Effector CD8-positive, alpha-beta T cell (primary cell): ENCODE measurements around the gene ATP13A2.

Experiments
- DNase-seq: peaks from one replicate; lab custom pipeline; 2025; lab: John Stamatoyannopoulos, UW
- total RNA-seq, 4 experiments: gene quantifications; one replicate each; lab custom pipeline; 2026; lab: John Stamatoyannopoulos, UW

ATP13A2 gene
- 53.0 to 73.4 (median 62.2) reads per million in 4 experiments for total RNA-seq

DNA sequence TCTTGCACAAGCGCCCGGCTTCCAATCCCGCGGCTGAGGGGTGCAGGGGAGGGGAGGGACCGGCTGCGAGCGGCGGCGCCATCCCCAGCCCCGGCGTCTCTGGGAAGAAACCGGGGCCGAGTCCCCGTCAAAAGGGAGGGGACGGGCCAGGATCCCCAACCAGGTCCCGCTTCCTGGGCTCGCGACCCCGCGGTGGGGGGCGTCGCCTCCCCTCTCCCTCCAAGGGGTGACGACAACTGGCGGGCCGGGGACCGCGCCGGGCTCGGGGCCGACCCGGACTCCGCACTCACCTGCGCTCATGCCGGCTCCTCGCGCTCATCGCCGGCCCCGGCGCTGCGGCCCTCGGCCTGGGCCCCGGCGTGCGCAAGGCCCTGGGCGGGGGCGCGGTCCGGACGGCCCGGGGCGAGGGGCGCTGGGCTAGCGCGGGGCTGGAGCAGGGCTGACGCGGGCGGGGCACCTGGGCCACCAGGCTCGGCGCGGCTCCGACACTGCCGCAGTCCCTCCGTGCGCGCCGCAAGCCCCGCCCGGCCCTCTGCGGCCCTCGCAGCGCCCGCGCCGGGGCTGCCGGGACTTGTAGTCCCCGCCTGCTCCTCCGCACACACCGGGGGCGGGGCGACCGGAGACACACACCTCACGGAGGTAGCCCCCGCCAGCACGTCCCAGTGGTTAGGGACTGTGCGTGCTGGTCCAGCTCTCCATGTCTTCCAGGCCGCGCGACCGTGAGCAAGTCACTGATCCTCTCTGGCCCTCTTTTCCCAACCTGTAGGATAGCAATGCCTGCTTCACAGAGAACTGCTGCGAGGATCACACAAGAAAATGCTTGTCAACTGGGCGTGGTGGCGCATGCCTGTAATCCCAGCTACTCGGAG is at the start of gene ATP13A2:
Gene ATP13A2, minus strand, starts transcription at position 490 of the 869 bp plus-strand sequence. Its CDS starts 190 bp downstream, at position 300.
- DNase-seq = peak; percentile 73

GRCh38 chr1:17061486-17061885 is 49.8 kb upstream of the ATP13A2 start:
- DNase-seq = no peak

DNA sequence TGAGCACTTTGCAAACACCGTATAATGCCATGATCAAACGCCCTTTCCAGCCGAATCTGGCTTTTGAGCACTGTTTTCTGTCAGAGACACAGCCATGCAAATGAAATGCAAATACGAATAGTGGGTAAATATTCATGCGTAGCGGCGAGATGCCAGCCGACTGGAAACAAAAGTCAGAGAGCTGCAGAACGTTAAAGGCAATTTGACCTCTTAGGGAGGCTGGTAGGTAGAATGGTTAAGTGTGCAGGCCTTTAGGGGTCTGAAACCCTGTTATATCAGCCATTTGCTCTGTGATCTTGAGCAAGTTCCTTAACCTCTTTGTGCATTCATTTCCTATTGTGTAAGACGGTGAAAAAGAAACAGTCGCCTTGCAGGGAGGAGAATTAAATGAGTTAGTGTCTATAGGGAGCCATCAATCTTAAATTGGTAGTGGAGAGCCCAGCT is 48.6 kb upstream of the ATP13A2 start:
- DNase-seq = no peak

- no peak for DNase-seq
Measured at GRCh38 chr1:17059391-17060305, 47.9 kb upstream of the ATP13A2 start.

DNA sequence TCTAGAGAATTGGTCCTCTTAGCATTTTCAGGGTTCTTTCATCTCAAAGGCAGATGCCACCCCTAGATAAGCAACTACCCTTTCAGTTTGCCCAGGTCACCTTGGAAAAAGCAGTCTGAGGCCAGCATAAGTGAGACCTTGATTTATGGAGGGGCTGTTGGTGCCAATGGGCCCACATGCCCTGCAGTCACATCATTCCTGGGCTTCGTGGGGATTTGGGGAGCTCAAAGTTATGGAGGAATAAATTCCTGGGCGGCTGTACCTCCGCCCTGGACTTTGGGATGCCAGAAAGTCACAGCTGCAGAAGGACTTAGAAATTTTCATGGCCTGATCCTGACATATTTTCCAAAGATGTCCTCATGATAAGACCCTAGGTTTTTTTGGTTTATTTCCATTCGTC is 44.8 kb upstream of the ATP13A2 start:
- no peak for DNase-seq

GRCh38 chr1:17055801-17056200 is 44.1 kb upstream of the ATP13A2 start:
- DNase-seq = no peak

GRCh38 chr1:17053685-17054410 is 42.1 kb upstream of the ATP13A2 start, which contains the start of gene SDHB:
SDHB (minus strand) TSS chr1:17054032; CDS start chr1:17054019, 13 bp downstream.
- DNase-seq = peak; percentile 98

- DNase-seq = no peak
Measured at GRCh38 chr1:17053086-17053684, 41.5 kb upstream of the ATP13A2 start.

DNA sequence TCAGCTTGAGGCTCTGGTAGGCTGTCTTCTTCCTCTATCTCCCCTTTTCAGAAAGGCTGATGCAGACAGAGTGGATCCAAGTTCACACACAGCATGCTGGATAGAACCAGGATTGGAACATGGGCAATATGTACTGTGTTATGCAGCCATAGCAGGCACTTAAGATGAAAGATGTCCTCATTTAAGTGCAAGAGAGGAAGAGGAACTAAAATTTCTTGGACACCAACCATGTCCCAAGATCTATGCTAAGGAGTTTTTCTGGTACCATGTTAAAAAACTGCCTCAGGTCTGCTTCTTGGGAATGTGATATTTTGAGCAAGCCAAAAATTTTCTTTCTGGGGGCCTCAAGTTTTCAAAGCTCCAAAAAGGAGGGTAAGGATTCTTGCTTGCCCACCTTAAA is 40.9 kb upstream of the ATP13A2 start:
- DNase-seq = no peak

DNA sequence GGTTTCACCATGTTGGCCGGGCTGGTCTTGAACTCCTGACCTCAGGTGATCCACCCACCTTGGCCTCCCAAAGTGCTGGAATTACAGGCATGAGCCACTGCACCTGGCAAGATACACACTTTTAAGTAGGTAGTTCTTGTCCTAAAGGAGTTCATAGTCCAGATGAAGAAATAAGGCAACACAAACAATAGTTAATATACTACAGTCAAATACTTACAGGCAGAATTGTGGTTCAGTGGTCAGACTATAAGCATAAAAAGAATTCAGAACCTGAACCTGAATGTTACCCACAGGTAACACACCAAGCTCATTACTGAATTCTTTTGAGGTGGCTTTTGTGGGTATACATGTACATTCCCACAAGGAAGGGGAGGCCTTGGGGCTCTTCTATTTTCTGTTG is 40.3 kb upstream of the ATP13A2 start:
- no peak for DNase-seq

DNA sequence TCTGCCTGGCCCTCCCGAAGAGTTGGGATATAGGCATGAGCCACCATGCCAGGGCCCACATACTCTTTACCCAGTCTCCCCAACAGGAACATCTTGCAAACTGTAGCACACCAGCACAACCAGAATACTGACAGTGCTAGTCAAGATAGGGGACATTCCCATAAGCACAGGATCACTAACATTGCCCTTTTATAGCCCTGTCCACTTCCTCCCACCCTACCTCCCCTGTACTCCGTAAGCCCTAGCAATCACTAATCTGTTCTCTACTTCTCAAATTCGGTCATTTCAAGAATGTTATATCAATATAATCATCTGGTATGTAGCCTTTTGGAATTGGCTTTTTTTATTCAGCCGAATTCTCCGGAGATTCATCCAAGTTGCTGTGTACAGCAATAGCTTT is 36.2 kb upstream of the ATP13A2 start:
- DNase-seq = no peak

GRCh38 chr1:17046334-17046657 is 34.6 kb upstream of the ATP13A2 start:
- DNase-seq = no peak

GRCh38 chr1:17045634-17046333 is 34.1 kb upstream of the ATP13A2 start:
- DNase-seq = no peak

- DNase-seq = no peak
Measured at GRCh38 chr1:17045150-17045549, 33.4 kb upstream of the ATP13A2 start.

DNA sequence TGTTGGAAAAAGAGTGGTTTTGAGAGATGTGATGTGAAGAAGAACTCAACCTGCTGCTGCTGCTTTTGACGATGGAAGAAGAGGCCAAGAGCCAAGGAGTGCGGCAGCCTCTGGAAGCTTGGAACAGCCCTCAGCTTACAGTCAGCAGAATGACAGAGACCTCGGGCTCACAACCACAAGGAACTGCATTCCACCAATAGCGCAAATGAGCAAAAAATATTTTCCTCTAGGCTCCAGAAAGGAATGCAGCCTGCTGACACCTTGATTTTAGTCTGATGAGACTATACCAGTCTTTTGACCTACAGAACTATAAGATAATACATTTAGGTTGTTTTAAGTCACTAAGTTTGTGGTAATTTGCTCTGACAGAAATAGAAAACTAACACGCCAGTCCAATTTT is 31.9 kb upstream of the ATP13A2 start:
- no peak for DNase-seq

- DNase-seq = no peak
Measured at GRCh38 chr1:17040135-17040534, 28.4 kb upstream of the ATP13A2 start.

DNA sequence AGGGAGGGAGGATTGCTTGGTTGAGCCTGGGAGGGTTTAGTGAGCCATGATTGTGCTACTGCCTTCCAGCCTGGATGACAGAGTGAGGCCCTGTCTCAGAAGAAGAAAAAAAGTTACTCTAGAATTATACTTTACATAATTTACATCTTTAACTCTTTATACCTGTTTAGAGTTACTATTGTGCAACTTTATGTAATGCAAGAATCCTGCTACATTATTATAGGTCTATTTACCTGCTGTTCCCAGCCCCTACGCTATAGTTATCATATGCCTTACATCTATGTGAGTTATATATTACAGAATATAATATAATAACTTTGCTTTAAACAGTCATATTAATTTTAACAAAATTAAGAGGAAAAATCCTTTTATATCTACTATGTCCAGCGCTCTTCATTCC is 27.8 kb upstream of the ATP13A2 start:
- no peak for DNase-seq

DNA sequence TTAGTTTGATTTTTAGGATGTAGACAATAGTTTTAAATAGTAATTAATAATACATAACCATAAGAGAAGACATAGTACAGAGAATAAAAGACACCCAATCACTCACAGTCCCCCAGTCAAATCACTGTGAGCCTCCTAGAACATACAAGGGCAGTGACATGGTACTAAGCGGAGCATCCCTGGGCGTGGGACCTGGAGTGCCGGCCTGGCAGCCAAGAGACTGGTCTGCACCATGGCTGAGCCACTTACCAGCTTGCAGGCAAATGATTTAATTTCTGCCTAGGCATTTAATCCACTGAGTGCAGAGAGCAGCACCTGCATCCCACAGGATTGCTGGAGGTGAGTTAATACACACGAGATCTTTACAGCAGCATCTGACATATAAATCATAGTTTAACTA is 21.8 kb upstream of the ATP13A2 start:
- no peak for DNase-seq

DNA sequence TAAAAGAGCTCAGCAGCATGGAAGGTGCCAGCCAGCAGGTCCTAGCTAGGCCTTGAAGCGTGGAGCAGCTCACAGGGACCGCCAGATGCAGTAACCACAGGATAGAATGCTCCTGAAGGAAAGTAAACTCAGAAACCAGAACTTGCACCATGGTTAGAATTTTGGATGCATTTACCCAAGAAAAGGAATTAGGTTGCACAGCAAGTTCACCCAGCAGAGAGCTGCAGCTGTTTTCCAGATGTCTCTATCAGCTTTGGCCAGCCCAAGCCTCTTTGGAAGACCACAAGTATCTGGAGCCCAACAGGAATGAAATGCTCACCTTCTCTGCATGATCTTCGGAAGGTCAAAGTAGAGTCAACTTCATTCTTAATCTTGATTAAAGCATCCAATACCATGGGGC is 21.0 kb upstream of the ATP13A2 start:
- DNase-seq = no peak

- no peak for DNase-seq
Measured at GRCh38 chr1:17031436-17031835, 19.7 kb upstream of the ATP13A2 start.

DNA sequence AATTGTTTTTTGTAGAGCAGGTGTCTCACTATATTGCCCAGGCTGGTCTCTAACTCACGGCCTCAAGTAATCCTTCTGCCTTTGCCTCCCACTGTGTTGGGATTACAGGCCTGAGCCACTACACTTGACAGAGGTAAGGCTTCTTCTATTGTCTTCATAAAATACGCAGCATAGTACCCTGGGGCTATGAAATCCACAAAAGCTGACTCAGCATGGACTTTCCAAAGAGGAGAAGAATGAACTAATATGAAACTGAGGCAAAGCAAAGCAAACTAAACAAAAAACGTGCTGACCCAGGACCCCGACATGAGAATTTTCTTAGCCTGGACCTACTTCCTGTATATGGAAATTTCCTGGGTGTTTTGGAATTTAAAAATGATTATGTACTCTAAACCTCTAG is 18.5 kb upstream of the ATP13A2 start:
- no peak for DNase-seq
